HEK293 (cell line): Measurements from ENCODE around the gene TOM1L2.

Source experiments
- CTCF ChIP-seq: fragments of 450-650 bp; formaldehyde crosslinking; IDR thresholded peaks from 2 replicates; pipeline ENCODE4 v1.5.1; 2016; ENCODE audit warnings: missing biosample characterization, missing genetic modification characterization
- EGR2 ChIP-seq: fragments of 450-650 bp; formaldehyde crosslinking; IDR thresholded peaks from 2 replicates; pipeline ENCODE4 v1.5.1; 2016; ENCODE audit warnings: low read depth, missing biosample characterization, missing genetic modification characterization
- REST ChIP-seq: fragments of 450-650 bp; formaldehyde crosslinking; IDR thresholded peaks from 2 replicates; pipeline ENCODE4 v1.5.1; 2016; ENCODE audit warnings: missing biosample characterization, missing genetic modification characterization
- SALL2 ChIP-seq: fragments of 450-650 bp; formaldehyde crosslinking; IDR thresholded peaks from 2 replicates; pipeline ENCODE4 v1.5.0; 2017; ENCODE audit warnings: missing biosample characterization, mild to moderate bottlenecking, missing genetic modification characterization, borderline replicate concordance
- ZNF114 ChIP-seq: fragments of 450-650 bp; formaldehyde crosslinking; IDR thresholded peaks from 2 replicates; pipeline ENCODE4 v1.5.0; 2017; ENCODE audit warnings: missing biosample characterization, missing genetic modification characterization
- ZNF132 ChIP-seq: fragments of 450-650 bp; formaldehyde crosslinking; IDR thresholded peaks from 2 replicates; pipeline ENCODE4 v1.5.1; 2017; ENCODE audit warnings: missing biosample characterization, missing genetic modification characterization, borderline replicate concordance
- ZNF138 ChIP-seq: fragments of 450-650 bp; formaldehyde crosslinking; IDR thresholded peaks from 2 replicates; pipeline ENCODE4 v1.5.1; 2016; ENCODE audit warnings: missing biosample characterization, missing genetic modification characterization, borderline replicate concordance
- ZNF140 ChIP-seq: fragments of 450-650 bp; formaldehyde crosslinking; IDR thresholded peaks from 2 replicates; pipeline ENCODE4 v1.5.1; 2016; ENCODE audit warnings: missing biosample characterization, missing genetic modification characterization
- ZNF302 ChIP-seq: fragments of 450-650 bp; formaldehyde crosslinking; IDR thresholded peaks from 2 replicates; pipeline ENCODE4 v1.5.1; 2016; ENCODE audit warnings: missing biosample characterization, missing genetic modification characterization, low read depth
- ZNF398 ChIP-seq: fragments of 450-650 bp; formaldehyde crosslinking; IDR thresholded peaks from 2 replicates; pipeline ENCODE4 v1.5.1; 2017; ENCODE audit warnings: missing biosample characterization, missing genetic modification characterization
- ZNF529 ChIP-seq: fragments of 450-650 bp; formaldehyde crosslinking; IDR thresholded peaks from 2 replicates; pipeline ENCODE4 v1.5.1; 2017; ENCODE audit warnings: missing genetic modification characterization, missing biosample characterization; ENCODE audit not compliant: insufficient replicate concordance
- ZNF677 ChIP-seq: fragments of 450-650 bp; IDR thresholded peaks from 2 replicates; pipeline ENCODE4 v1.5.0; 2018; ENCODE audit warnings: missing biosample characterization, mild to moderate bottlenecking, missing genetic modification characterization, moderate library complexity
- ZNF830 ChIP-seq: fragments of 450-650 bp; IDR thresholded peaks from 2 replicates; pipeline ENCODE4 v1.5.0; 2018; ENCODE audit warnings: missing biosample characterization, missing genetic modification characterization, low read depth, mild to moderate bottlenecking, moderate library complexity

- TF ChIP-seq ZNF529 (tag by site-specific recombination) (no peak), CTCF (tag by site-specific recombination) (no peak), ZNF302 (tag by site-specific recombination) (no peak), ZNF398 (tag by site-specific recombination) (no peak), ZNF132 (no peak), ZNF830 (tag by site-specific recombination) (no peak), EGR2 (no peak), REST (tag by site-specific recombination) (no peak), ZNF677 (no peak), ZNF140 (tag by site-specific recombination) (no peak), SALL2 (tag by site-specific recombination) (no peak), ZNF138 (tag by site-specific recombination) (no peak), ZNF114 (tag by site-specific recombination) (no peak)
Measured at GRCh38 chr17:17940441-17940911, 31.7 kb downstream of the TOM1L2 start.
